ENCODE data around the gene UBE2G1. TPM values are rescaled to one million over a fixed set of nuclear protein-coding genes. Genes with fewer than 3 reads are reported as not detected.

Gene UBE2G1
- total and polyA plus RNA-seq, 2 donors from 2014 or later, result 26.7 to 50.9 TPM

GRCh38 chr17:4329838-4330237, 36.6 kb downstream of the UBE2G1 start:
- no peak overlapping the region for H3K9ac ChIP-seq (ENCODE audit: low read length in 3 of 3)
- TF ChIP-seq CTCF (IDR thresholded peaks at IDR 0.05; ENCODE audit: borderline replicate concordance, extremely low read depth, insufficient read depth), result no peak
- no peaks in the 10 kb centered on the region for H3K36me3 ChIP-seq (ENCODE audit: control insufficient read depth in 2 of 3, insufficient read depth in 3 of 3, low read length in 3 of 3)
- DNase-seq (no peak), FAIRE-seq (no peak)
- intact Hi-C loops (cut with DNase I), result no loop called here
- no peak overlapping the region for H3K27ac ChIP-seq (ENCODE audit: low read depth in 2 of 2, low read length in 2 of 2)
- peaks cover 0 to 2% (median 0%) of the 10 kb centered on the region in 3 donors for H3K4me1 ChIP-seq (ENCODE audit: control insufficient read depth in 2 of 3, insufficient read depth in 2 of 3, low read depth in 1 of 3, low read length in 3 of 3)
- H3K9me3 ChIP-seq (ENCODE audit: control insufficient read depth in 2 of 3, insufficient read depth in 1 of 3, low read length in 3 of 3), result peaks cover 0 to 4% (median 0%) of the 10 kb centered on the region in 3 donors
- H3K4me3 ChIP-seq (ENCODE audit: low read length in 3 of 3), result no peak overlapping the region
- H3K27me3 ChIP-seq (ENCODE audit: control insufficient read depth, insufficient read depth, low read length), result no peaks in the 10 kb centered on the region

GRCh38 chr17:4327606-4328005, 38.9 kb downstream of the UBE2G1 start:
- H3K9ac ChIP-seq (ENCODE audit: low read length in 3 of 3), result no peak overlapping the region
- H3K4me1 ChIP-seq (ENCODE audit: control insufficient read depth in 2 of 3, insufficient read depth in 2 of 3, low read depth in 1 of 3, low read length in 3 of 3), result peaks cover 0 to 2% (median 0%) of the 10 kb centered on the region in 3 donors
- H3K36me3 ChIP-seq (ENCODE audit: control insufficient read depth in 2 of 3, insufficient read depth in 3 of 3, low read length in 3 of 3), result no peaks in the 10 kb centered on the region
- intact Hi-C loops (cut with DNase I), result no loop called here
- H3K4me3 ChIP-seq (ENCODE audit: low read length in 3 of 3), result no peak overlapping the region
- no peaks in the 10 kb centered on the region for H3K27me3 ChIP-seq (ENCODE audit: control insufficient read depth, insufficient read depth, low read length)
- H3K27ac ChIP-seq (ENCODE audit: low read depth in 2 of 2, low read length in 2 of 2), result no peak overlapping the region
- TF ChIP-seq CTCF (IDR thresholded peaks at IDR 0.05; ENCODE audit: borderline replicate concordance, extremely low read depth, insufficient read depth), result no peak
- FAIRE-seq (no peak), DNase-seq (no peak)
- H3K9me3 ChIP-seq (ENCODE audit: control insufficient read depth in 2 of 3, insufficient read depth in 1 of 3, low read length in 3 of 3), result peaks cover 0 to 4% (median 0%) of the 10 kb centered on the region in 3 donors

- intact Hi-C loops (cut with DNase I), result no loop called here
- no peak overlapping the region for H3K9ac ChIP-seq (ENCODE audit: low read length in 3 of 3)
These were observed 39.9 kb downstream of the UBE2G1 start for GRCh38 chr17:4326608-4327007.

More at GRCh38 chr17:4326608-4327007, 39.9 kb downstream of the UBE2G1 start:
- Histone ChIP-seq H3K4me1 (ENCODE audit: control insufficient read depth in 2 of 3, insufficient read depth in 2 of 3, low read depth in 1 of 3, low read length in 3 of 3) (peaks cover 0 to under 1% (median 0%) of the 10 kb centered on the region in 3 donors), H3K36me3 (ENCODE audit: control insufficient read depth in 2 of 3, insufficient read depth in 3 of 3, low read length in 3 of 3) (no peaks in the 10 kb centered on the region), H3K27ac (ENCODE audit: low read depth in 2 of 2, low read length in 2 of 2) (no peak overlapping the region), H3K27me3 (ENCODE audit: control insufficient read depth, insufficient read depth, low read length) (no peaks in the 10 kb centered on the region), H3K9me3 (ENCODE audit: control insufficient read depth in 2 of 3, insufficient read depth in 1 of 3, low read length in 3 of 3) (peaks cover 0 to 4% (median 0%) of the 10 kb centered on the region in 3 donors), H3K4me3 (ENCODE audit: low read length in 3 of 3) (no peak overlapping the region)
- TF ChIP-seq CTCF (IDR thresholded peaks at IDR 0.05; ENCODE audit: borderline replicate concordance, extremely low read depth, insufficient read depth), result no peak
- FAIRE-seq (no peak), DNase-seq (no peak)
